Esophagus muscularis mucosa (tissue), 4 donors: ENCODE measurements around the gene SKAP2. TPM values are rescaled to one million over a fixed set of nuclear protein-coding genes. Genes with fewer than 3 reads are reported as not detected.

Experiments
- DNase-seq: peaks from one replicate; pipeline ENCODE4 v3.0.0-alpha.2; 2017; ENCODE audit errors: extremely low spot score
- H3K27ac ChIP-seq, 4 donors: fragments of 200-600 bp; sonication (generic); replicated peaks in 1 of 4; 1 replicate in 3 of 4; 2 replicates in 1 of 4; pipeline ENCODE4 v1.5.1; 2016 to 2019; ENCODE audit warnings: mild to moderate bottlenecking in 1 of 4
- H3K27me3 ChIP-seq, 4 donors: fragments of 200-600 bp; sonication (generic); one replicate each; pipeline versions ENCODE4 v1.5.1 to v1.6.0; 2016 to 2019
- H3K36me3 ChIP-seq, 4 donors: fragments of 200-600 bp; sonication (generic); one replicate each; pipeline ENCODE4 v1.5.1; 2016 to 2019
- H3K4me1 ChIP-seq, 4 donors: fragments of 200-600 bp; sonication (generic); one replicate each; pipeline ENCODE4 v1.5.1; 2016 to 2019
- H3K4me3 ChIP-seq, 4 donors: fragments of 200-600 bp; sonication (generic); 1 replicate in 2 of 4; 2 replicates in 2 of 4; pipeline ENCODE4 v1.5.1; 2016 to 2019; ENCODE audit warnings: mild to moderate bottlenecking in 4 of 4, moderate library complexity in 1 of 4
- H3K9me3 ChIP-seq, 4 donors: fragments of 200-600 bp; sonication (generic); 1 replicate in 3 of 4; 2 replicates in 1 of 4; pipeline ENCODE4 v1.5.1; 2016 to 2019
- CTCF ChIP-seq, 3 experiments: fragments of 200-600 bp in 2 of 3; fragments of 450-650 bp in 1 of 3; sonication (generic) in 2 of 3; IDR thresholded peaks; one replicate each; pipeline ENCODE4 v1.5.1; 2017 to 2019; ENCODE audit warnings: antibody characterized with exemption in 3 of 3, mild to moderate bottlenecking in 2 of 3, moderate library complexity in 1 of 3
- EP300 ChIP-seq: sonication (generic); formaldehyde crosslinking; IDR thresholded peaks from one replicate; pipeline ENCODE4 v1.6.1; 2017; ENCODE audit warnings: antibody characterized with exemption
- POLR2A ChIP-seq: fragments of 450-650 bp; IDR thresholded peaks from one replicate; pipeline ENCODE4 v1.6.1; 2017; ENCODE audit warnings: antibody characterized with exemption, moderate library complexity, mild to moderate bottlenecking, low read depth
- POLR2AphosphoS5 ChIP-seq, 2 donors: sonication (generic); formaldehyde crosslinking; IDR thresholded peaks; one replicate each; pipeline ENCODE4 v1.6.1; 2017; ENCODE audit warnings: antibody characterized with exemption in 2 of 2
- WGBS: methylation state at CpG from one replicate; pipeline ENCODE4 v1.1.5; 2018; 5-methylcytosine and 5-hydroxymethylcytosine counted together
- intact Hi-C: fragments of 100-400 bp; cut with DNase I; formaldehyde crosslinking; loops from one replicate; pipeline ENCODE4 v1.15.1; 2023
- total RNA-seq, 4 donors: library from RNA; depleted of rRNA; stranded (reverse); fragments of >200 nt; gene quantifications; one replicate each; pipeline versions ENCODE4 v1.1.0 to v1.2.1, GENCODE V29; 2016

Gene SKAP2
- total RNA-seq, 4 donors from 2014 or later, result 44.2 to 47.1 (median 45.1) TPM

GRCh38 chr7:26659121-26659520 is 205.3 kb downstream of the SKAP2 start:
- TF ChIP-seq POLR2A, result no peak
- TF ChIP-seq EP300, result no peak
- TF ChIP-seq CTCF (IDR thresholded peaks at IDR 0.05), result no peak
- H3K36me3 ChIP-seq, result no peaks in the 10 kb centered on the region
- no peaks in the 10 kb centered on the region for H3K27me3 ChIP-seq
- H3K27ac ChIP-seq, result no peak overlapping the region
- 95% methylated on average over 3 of the region's 3 CpGs for WGBS
- no peak for DNase-seq
- intact Hi-C loops, result no loop called here
- H3K9me3 ChIP-seq, result no peaks in the 10 kb centered on the region
- no peak overlapping the region for H3K4me3 ChIP-seq
- no peaks in the 10 kb centered on the region for H3K4me1 ChIP-seq

DNA sequence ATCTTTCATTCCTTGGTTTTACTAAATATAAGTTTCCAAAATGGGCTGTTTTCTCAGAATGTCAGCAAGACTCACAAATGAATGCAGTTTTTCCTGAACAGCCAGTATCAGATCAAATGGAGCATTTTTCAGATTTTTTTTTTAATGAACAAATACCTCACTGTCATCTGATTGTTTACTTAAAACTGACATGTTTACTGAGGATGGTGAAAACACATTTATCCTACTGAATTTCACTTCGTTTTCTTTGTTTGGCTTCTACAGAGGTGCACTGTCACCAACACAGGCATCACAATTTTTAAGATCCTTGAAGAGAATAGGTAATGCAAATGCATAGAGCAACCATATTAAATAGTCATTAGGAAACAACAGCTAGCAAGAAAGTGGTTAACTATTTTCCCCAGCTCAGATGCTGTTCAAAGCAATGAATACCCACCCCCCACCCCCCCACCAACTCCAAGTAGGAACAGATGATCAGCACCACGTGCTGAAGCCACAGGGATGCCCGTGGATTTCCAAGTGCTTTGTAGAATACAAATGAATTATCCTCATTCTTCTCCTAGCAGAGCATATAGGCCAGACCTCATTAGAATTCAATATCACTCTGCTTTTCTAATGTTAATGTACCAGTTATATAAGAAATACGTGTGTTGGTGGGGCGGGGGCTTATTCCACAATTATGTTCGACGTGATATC is 205.9 kb downstream of the SKAP2 start:
- Histone ChIP-seq H3K27ac (no peak overlapping the region), H3K4me1 (peaks cover 0 to 5% (median 0%) of the 10 kb centered on the region in 4 donors), H3K4me3 (no peak overlapping the region), H3K36me3 (no peaks in the 10 kb centered on the region), H3K27me3 (no peaks in the 10 kb centered on the region), H3K9me3 (no peaks in the 10 kb centered on the region)
- no peak for DNase-seq
- intact Hi-C loops, result no loop called here
- 89% methylated on average over 7 of the region's 7 CpGs for WGBS
- no peak for TF ChIP-seq CTCF (IDR thresholded peaks at IDR 0.05)
- no peak for TF ChIP-seq POLR2AphosphoS5 (IDR thresholded peaks at IDR 0.05)

DNA sequence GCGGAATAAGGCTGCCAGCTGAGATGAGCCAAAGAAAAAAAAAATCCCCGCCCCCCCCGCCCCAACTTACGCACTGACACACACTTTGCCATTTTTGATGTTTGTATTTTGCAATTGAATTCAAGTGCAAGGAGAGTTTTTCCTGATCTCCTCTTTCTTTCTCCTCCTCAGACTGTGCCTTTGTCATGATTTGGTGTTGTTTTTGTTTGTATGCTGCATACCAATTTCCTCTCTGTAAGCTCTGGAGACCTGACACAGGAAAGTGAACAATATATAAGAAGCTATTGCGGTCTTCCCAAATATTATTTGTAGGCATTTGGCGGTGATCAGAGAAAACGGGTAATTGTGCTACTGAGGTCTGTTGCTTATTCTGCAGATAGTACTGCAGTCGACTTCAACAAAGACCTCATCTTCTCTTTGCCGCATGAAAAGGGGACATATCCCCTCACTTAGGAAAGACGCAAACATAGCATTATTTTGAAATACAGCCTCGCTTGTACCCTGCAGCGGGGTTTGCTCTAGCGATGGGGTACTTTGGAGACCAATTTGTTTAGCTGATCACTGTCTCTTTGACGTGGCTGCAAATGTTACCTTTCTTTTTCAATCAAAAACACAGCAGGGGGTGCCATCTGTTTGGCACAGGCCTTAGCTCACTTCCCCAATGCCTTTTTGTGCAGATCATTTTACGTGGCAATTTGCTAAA is 206.6 kb downstream of the SKAP2 start:
- TF ChIP-seq EP300, result no peak
- TF ChIP-seq POLR2AphosphoS5 (IDR thresholded peaks at IDR 0.05), result no peak
- TF ChIP-seq POLR2A, result no peak
- no peak for TF ChIP-seq CTCF (IDR thresholded peaks at IDR 0.05)
- Histone ChIP-seq H3K27me3 (no peaks in the 10 kb centered on the region), H3K4me3 (no peak overlapping the region), H3K4me1 (peaks cover 0 to 7% (median 0%) of the 10 kb centered on the region in 4 donors), H3K27ac (no peak overlapping the region), H3K36me3 (no peaks in the 10 kb centered on the region), H3K9me3 (no peaks in the 10 kb centered on the region)
- WGBS, result 81% methylated on average over 15 of the region's 15 CpGs
- intact Hi-C loops, result no loop called here
- DNase-seq, result no peak

DNA sequence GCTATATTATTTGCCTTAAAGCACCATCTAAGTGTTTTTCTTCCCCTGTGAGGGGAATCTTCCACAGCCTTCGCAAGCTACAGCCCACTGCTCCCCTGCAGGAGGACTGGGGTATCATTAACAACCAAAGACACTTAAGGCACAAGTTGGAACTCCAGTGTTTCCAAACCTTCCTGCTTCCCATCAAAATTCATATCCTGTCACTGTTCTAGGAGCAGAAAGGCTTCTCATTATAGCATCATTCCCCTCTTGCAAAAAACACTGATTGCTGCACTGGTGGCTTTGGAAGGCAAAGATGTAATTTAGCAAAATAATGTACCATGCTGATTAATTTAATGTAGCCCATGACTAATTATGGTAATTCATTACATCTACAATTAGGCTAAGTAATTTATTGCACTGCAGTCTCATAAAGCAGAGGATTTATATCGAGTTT is 207.2 kb downstream of the SKAP2 start:
- Histone ChIP-seq H3K4me1 (peaks cover 0 to 7% (median 0%) of the 10 kb centered on the region in 4 donors), H3K36me3 (no peaks in the 10 kb centered on the region), H3K9me3 (no peaks in the 10 kb centered on the region), H3K4me3 (no peak overlapping the region), H3K27me3 (no peaks in the 10 kb centered on the region), H3K27ac (no peak overlapping the region)
- intact Hi-C loops, result no loop called here
- TF ChIP-seq CTCF (IDR thresholded peaks at IDR 0.05) (no peak), EP300 (no peak), POLR2AphosphoS5 (IDR thresholded peaks at IDR 0.05) (no peak), POLR2A (no peak)
- 88% methylated on average over 2 of the region's 2 CpGs for WGBS
- no peak for DNase-seq
